ENCODE data around the gene SLIT3.

SLIT3 gene

GRCh38 chr5:168793841-168794837 lies 506.8 kb downstream of the SLIT3 start:
- no peak overlapping the region for H3K4me3 ChIP-seq (ENCODE audit: low read depth, low read length)
- DNase-seq (ENCODE audit: low read depth) = peak; percentile 76
- TF ChIP-seq MYC (IDR thresholded peaks at IDR 0.05; ENCODE audit: low read depth, low read length) = no peak
- peak; percentile 22; the same call in 1 of the 2 replicates for TF ChIP-seq MAX (IDR thresholded peaks at IDR 0.05; ENCODE audit: low read depth, low read length)

GRCh38 chr5:168792678-168793077 lies 508.3 kb downstream of the SLIT3 start:
- DNase-seq (ENCODE audit: low read depth) = no peak
- no peak overlapping the region for H3K4me3 ChIP-seq (ENCODE audit: low read depth, low read length)
- TF ChIP-seq CTCF (IDR thresholded peaks at IDR 0.05; ENCODE audit: low read depth, low read length) (no peak), MAX (IDR thresholded peaks at IDR 0.05; ENCODE audit: low read depth, low read length) (no peak), MYC (IDR thresholded peaks at IDR 0.05; ENCODE audit: low read depth, low read length) (no peak), POLR2A (IDR thresholded peaks at IDR 0.05; ENCODE audit: extremely low read depth, insufficient read length) (no peak)

GRCh38 chr5:168790671-168791250 lies 510.2 kb downstream of the SLIT3 start:
- H3K4me3 ChIP-seq (ENCODE audit: low read depth, low read length) = no peak overlapping the region
- no peak for TF ChIP-seq CTCF (IDR thresholded peaks at IDR 0.05; ENCODE audit: low read depth, low read length)
- TF ChIP-seq POLR2A (IDR thresholded peaks at IDR 0.05; ENCODE audit: extremely low read depth, insufficient read length) = no peak
- TF ChIP-seq MAX (IDR thresholded peaks at IDR 0.05; ENCODE audit: low read depth, low read length) = no peak
- no peak for TF ChIP-seq MYC (IDR thresholded peaks at IDR 0.05; ENCODE audit: low read depth, low read length)
- DNase-seq (ENCODE audit: low read depth) = peak; percentile 63

GRCh38 chr5:168790002-168790635 lies 510.8 kb downstream of the SLIT3 start:
- TF ChIP-seq MYC (IDR thresholded peaks at IDR 0.05; ENCODE audit: low read depth, low read length) (no peak), MAX (IDR thresholded peaks at IDR 0.05; ENCODE audit: low read depth, low read length) (no peak)

GRCh38 chr5:168788786-168789185 lies 512.2 kb downstream of the SLIT3 start:
- DNase-seq (ENCODE audit: low read depth) = no peak
- TF ChIP-seq CTCF (IDR thresholded peaks at IDR 0.05; ENCODE audit: low read depth, low read length) (no peak), POLR2A (IDR thresholded peaks at IDR 0.05; ENCODE audit: extremely low read depth, insufficient read length) (no peak), MAX (IDR thresholded peaks at IDR 0.05; ENCODE audit: low read depth, low read length) (no peak)
- H3K4me3 ChIP-seq (ENCODE audit: low read depth, low read length) = no peak overlapping the region

More at GRCh38 chr5:168790002-168790635, 510.8 kb downstream of the SLIT3 start:
- no peak overlapping the region for H3K4me3 ChIP-seq (ENCODE audit: low read depth, low read length)
- peak; percentile 32 for DNase-seq (ENCODE audit: low read depth)

GRCh38 chr5:168788107-168788506 lies 512.8 kb downstream of the SLIT3 start:
- TF ChIP-seq MYC (IDR thresholded peaks at IDR 0.05; ENCODE audit: low read depth, low read length) (no peak), POLR2A (IDR thresholded peaks at IDR 0.05; ENCODE audit: extremely low read depth, insufficient read length) (no peak), MAX (IDR thresholded peaks at IDR 0.05; ENCODE audit: low read depth, low read length) (no peak), CTCF (IDR thresholded peaks at IDR 0.05; ENCODE audit: low read depth, low read length) (no peak)
- no peak overlapping the region for H3K4me3 ChIP-seq (ENCODE audit: low read depth, low read length)
- no peak for DNase-seq (ENCODE audit: low read depth)

Data from NB4 (cell line).